Endodermal cell (in vitro differentiated cells): Measurements from ENCODE around the gene MAP7D2. TPM values are rescaled to one million over a fixed set of nuclear protein-coding genes. Genes with fewer than 3 reads are reported as not detected.

ENCODE experiments used
- DNase-seq: peaks from one replicate; pipeline ENCODE4 v3.0.0-alpha.2; 2017
- H3K27ac ChIP-seq: 2 replicates; pipeline ENCODE4 v1.5.1; 2013; ENCODE audit warnings: mild to moderate bottlenecking, low read depth, low read length, moderate library complexity
- H3K27me3 ChIP-seq: 2 replicates; pipeline ENCODE4 v1.6.1; 2013; ENCODE audit warnings: mild to moderate bottlenecking, low read length, moderate library complexity; ENCODE audit not compliant: insufficient read depth, control insufficient read depth, poor library complexity, severe bottlenecking
- H3K36me3 ChIP-seq: 2 replicates; pipeline ENCODE4 v1.7.0; 2013; ENCODE audit warnings: mild to moderate bottlenecking, low read length, moderate library complexity; ENCODE audit not compliant: control insufficient read depth, insufficient read depth
- H3K4me1 ChIP-seq: one replicate; pipeline ENCODE4 v1.7.0; 2013; ENCODE audit warnings: low read length; ENCODE audit not compliant: control insufficient read depth, insufficient read depth
- H3K4me3 ChIP-seq: 2 replicates; pipeline ENCODE4 v1.5.1; 2013; ENCODE audit warnings: mild to moderate bottlenecking, low read length, moderate library complexity
- H3K9ac ChIP-seq: 2 replicates; pipeline ENCODE4 v1.6.1; 2013; ENCODE audit warnings: mild to moderate bottlenecking, low read length, moderate library complexity; ENCODE audit not compliant: poor library complexity, severe bottlenecking; ENCODE audit errors: extremely low read depth
- H3K9me3 ChIP-seq: 2 replicates; pipeline ENCODE4 v1.6.1; 2013; ENCODE audit warnings: mild to moderate bottlenecking, low read length, moderate library complexity; ENCODE audit not compliant: control insufficient read depth
- H3K27ac Mint-ChIP-seq: 2 replicates; pipeline ENCODE4 v1.8.0; 2020; ENCODE audit warnings: mixed read lengths
- H3K27me3 Mint-ChIP-seq: 2 replicates; pipeline ENCODE4 v1.8.0; 2021; ENCODE audit warnings: mild to moderate bottlenecking, mixed read lengths; ENCODE audit not compliant: insufficient read depth
- H3K36me3 Mint-ChIP-seq: 2 replicates; pipeline ENCODE4 v1.8.0; 2020; ENCODE audit warnings: low read depth, mixed read lengths
- H3K4me1 Mint-ChIP-seq: 2 replicates; pipeline ENCODE4 v1.8.0; 2020; ENCODE audit warnings: mixed read lengths
- H3K4me3 Mint-ChIP-seq: 2 replicates; pipeline ENCODE4 v1.8.0; 2020; ENCODE audit warnings: mild to moderate bottlenecking, moderate library complexity, mixed read lengths
- H3K9me3 Mint-ChIP-seq: 2 replicates; pipeline ENCODE4 v1.8.0; 2020; ENCODE audit warnings: mild to moderate bottlenecking, mixed read lengths
- WGBS, 2 experiments: methylation state at CpG; one replicate each; pipeline versions ENCODE4 v1.1.5 to v1.1.7; 2013; ENCODE audit warnings: missing lambda C conversion rate in 2 of 2, mixed read lengths in 1 of 2; ENCODE audit not compliant: insufficient coverage in 1 of 2, insufficient read length in 1 of 2; 5-methylcytosine and 5-hydroxymethylcytosine counted together
- total RNA-seq, 2 donors: library from RNA; stranded (reverse); fragmentation: NEBNext Ultra II Directional in 1 of 2; extraction: Animal tissue kit (Norgen Biotek cat#: 25700) in 1 of 2; gene quantifications; 2 replicates in 1 of 2; 3 replicates in 1 of 2; pipeline ENCODE4 v1.2.1, GENCODE V29; 2021
- TF ChIP-seq, protein P1 (sequence below): fragments of 200-600 bp; sonication (generic); conservative IDR thresholded peaks from 2 replicates; pipeline ENCODE4 v1.5.0; 2021; ENCODE audit warnings: antibody characterized with exemption, mild to moderate bottlenecking

The MAP7D2 gene
- total RNA-seq, 2 donors from 2014 or later = 1.5 to 1.9 TPM

DNA sequence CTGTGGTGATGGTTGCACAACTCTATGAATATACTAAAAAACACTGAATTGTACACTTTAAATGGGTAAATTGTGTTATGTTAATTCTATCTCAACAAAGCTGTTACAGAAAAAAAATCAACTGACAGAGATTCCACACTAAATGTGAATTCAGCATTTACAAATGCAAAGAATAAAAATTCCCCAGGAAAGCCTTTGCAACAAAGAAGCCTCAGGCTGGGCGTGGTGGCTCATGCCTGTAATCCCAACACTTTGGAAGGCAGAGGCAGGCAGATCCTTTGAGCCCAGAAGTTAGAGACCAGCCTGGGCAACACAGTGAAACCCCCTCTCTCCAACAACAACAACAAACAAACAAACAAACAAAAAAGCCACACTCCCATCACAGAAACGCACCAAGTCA, 134.8 kb downstream of the MAP7D2 start:
- Histone ChIP-seq H3K4me3 (no peak overlapping the region), H3K27me3 (no peaks in the 10 kb centered on the region), H3K36me3 (no peaks in the 10 kb centered on the region), H3K9ac (no peak overlapping the region), H3K9me3 (peaks cover 12% of the 10 kb centered on the region), H3K27ac (no peak overlapping the region), H3K4me1 (no peaks in the 10 kb centered on the region)
- peaks cover 13% of the 10 kb centered on the region for H3K36me3 Mint-ChIP-seq
- TF ChIP-seq, protein P1, sequence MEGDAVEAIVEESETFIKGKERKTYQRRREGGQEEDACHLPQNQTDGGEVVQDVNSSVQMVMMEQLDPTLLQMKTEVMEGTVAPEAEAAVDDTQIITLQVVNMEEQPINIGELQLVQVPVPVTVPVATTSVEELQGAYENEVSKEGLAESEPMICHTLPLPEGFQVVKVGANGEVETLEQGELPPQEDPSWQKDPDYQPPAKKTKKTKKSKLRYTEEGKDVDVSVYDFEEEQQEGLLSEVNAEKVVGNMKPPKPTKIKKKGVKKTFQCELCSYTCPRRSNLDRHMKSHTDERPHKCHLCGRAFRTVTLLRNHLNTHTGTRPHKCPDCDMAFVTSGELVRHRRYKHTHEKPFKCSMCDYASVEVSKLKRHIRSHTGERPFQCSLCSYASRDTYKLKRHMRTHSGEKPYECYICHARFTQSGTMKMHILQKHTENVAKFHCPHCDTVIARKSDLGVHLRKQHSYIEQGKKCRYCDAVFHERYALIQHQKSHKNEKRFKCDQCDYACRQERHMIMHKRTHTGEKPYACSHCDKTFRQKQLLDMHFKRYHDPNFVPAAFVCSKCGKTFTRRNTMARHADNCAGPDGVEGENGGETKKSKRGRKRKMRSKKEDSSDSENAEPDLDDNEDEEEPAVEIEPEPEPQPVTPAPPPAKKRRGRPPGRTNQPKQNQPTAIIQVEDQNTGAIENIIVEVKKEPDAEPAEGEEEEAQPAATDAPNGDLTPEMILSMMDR = no peak
- no peak overlapping the region for H3K4me3 Mint-ChIP-seq
- no peaks in the 10 kb centered on the region for H3K27me3 Mint-ChIP-seq
- H3K4me1 Mint-ChIP-seq = peaks cover 6% of the 10 kb centered on the region
- no peak for DNase-seq
- H3K27ac Mint-ChIP-seq = no peak overlapping the region
- H3K9me3 Mint-ChIP-seq = peaks cover 43% of the 10 kb centered on the region
- 88% methylated on average over 2 of the region's 2 CpGs; no CpG with 5 or more reads in 1 of the 2 experiments for WGBS, 2 experiments

DNA sequence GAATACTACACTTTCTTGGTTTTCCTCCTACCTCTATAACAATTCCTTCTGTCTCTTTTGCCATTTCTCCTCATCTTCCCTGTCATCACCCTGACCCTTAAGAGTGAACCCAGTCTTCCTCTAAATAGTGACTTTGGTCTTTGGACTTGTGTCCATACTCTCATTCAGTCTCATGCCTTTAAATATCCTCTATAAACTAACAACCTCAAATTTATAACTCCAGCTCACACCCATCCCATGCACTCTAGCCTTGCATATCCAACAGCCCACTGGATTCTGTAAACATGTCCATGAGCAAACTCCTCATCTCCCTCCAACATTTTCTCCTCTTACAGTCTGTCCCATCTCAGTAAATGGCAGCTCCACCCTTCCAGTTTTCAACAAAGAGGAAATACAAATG, 140.9 kb downstream of the MAP7D2 start:
- Histone ChIP-seq H3K9me3 (peaks cover 12% of the 10 kb centered on the region), H3K36me3 (no peaks in the 10 kb centered on the region), H3K9ac (no peak overlapping the region), H3K4me3 (no peak overlapping the region), H3K4me1 (no peaks in the 10 kb centered on the region), H3K27me3 (no peaks in the 10 kb centered on the region), H3K27ac (no peak overlapping the region)
- TF ChIP-seq, protein P1 = no peak
- Mint-ChIP-seq H3K4me1 (no peaks in the 10 kb centered on the region), H3K27me3 (no peaks in the 10 kb centered on the region), H3K27ac (no peak overlapping the region), H3K36me3 (peaks cover 18% of the 10 kb centered on the region), H3K4me3 (no peak overlapping the region), H3K9me3 (peaks cover 45% of the 10 kb centered on the region)
- DNase-seq = no peak

DNA sequence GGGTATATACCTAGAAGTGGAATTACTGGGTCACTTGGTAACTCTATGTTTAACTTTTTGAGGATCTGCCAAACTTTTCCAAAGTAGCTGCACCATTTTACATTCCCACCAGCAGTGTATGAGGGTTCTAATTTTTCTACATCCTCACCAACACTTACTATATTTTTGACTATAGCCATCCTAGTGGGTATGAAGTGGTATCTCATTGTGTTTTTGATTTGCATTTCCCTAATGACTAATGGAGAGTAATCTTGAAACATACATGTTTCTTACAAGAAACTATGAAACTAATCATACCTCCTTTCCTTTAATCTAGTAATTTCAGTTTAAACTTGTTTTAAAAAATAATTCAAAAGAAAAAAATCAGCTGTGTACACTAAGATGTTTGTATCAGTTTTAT, 143.7 kb downstream of the MAP7D2 start:
- H3K27ac ChIP-seq = no peak overlapping the region
- H3K9me3 ChIP-seq = peaks cover 7% of the 10 kb centered on the region
- H3K36me3 ChIP-seq = no peaks in the 10 kb centered on the region
- no peak overlapping the region for H3K9ac ChIP-seq
- TF ChIP-seq, protein P1 = no peak
- H3K27me3 Mint-ChIP-seq = no peaks in the 10 kb centered on the region
- DNase-seq = no peak
- peaks cover 13% of the 10 kb centered on the region for H3K36me3 Mint-ChIP-seq
- H3K27me3 ChIP-seq = no peaks in the 10 kb centered on the region
- no peaks in the 10 kb centered on the region for H3K4me1 Mint-ChIP-seq
- no peak overlapping the region for H3K27ac Mint-ChIP-seq
- peaks cover 42% of the 10 kb centered on the region for H3K9me3 Mint-ChIP-seq
- H3K4me1 ChIP-seq = no peaks in the 10 kb centered on the region
- no peak overlapping the region for H3K4me3 ChIP-seq
- H3K4me3 Mint-ChIP-seq = no peak overlapping the region
